GM23338 (cell line): ENCODE measurements around the gene XKR7. TPM values are rescaled to one million over a fixed set of nuclear protein-coding genes. Genes with fewer than 3 reads are reported as not detected.
"Not testable (repeated sequence)": the region's sequence is repeated elsewhere in the genome, so short reads cannot be mapped to it uniquely, and the experiment has no call there.

Experiments
- ATAC-seq: fragments of 200-7000 bp; cut with Tn5 transposase; 3 replicates; pipeline ENCODE4 v1.9.1; 2020
- DNase-seq: peaks from one replicate; pipeline ENCODE4 v3.0.0-alpha.2; 2015; ENCODE audit warnings: low spot score
- H2AFZ ChIP-seq: fragments of 200-600 bp; sonication (generic); 2 replicates; pipeline ENCODE4 v1.8.0; 2016; ENCODE audit warnings: antibody characterized with exemption, mild to moderate bottlenecking, moderate library complexity
- H3F3A ChIP-seq: fragments of 200-600 bp; sonication (generic); replicated peaks from 2 replicates; pipeline ENCODE4 v1.8.0; 2017; ENCODE audit warnings: antibody characterized with exemption, mixed run types, low read depth
- H3K27ac ChIP-seq: fragments of 200-600 bp; sonication (generic); 2 replicates; pipeline ENCODE4 v1.6.1; 2016; ENCODE audit warnings: low read depth
- H3K27me3 ChIP-seq: fragments of 200-600 bp; sonication (generic); 2 replicates; pipeline ENCODE4 v1.8.0; 2016; ENCODE audit warnings: mild to moderate bottlenecking, mixed run types, moderate library complexity; ENCODE audit not compliant: insufficient read depth
- H3K36me3 ChIP-seq: fragments of 200-600 bp; sonication (generic); 2 replicates; pipeline ENCODE4 v1.8.0; 2016; ENCODE audit warnings: mild to moderate bottlenecking; ENCODE audit not compliant: insufficient read depth
- H3K4me1 ChIP-seq: fragments of 200-600 bp; sonication (generic); 2 replicates; pipeline ENCODE4 v1.8.0; 2016; ENCODE audit warnings: mild to moderate bottlenecking, moderate library complexity; ENCODE audit not compliant: insufficient read depth
- H3K4me2 ChIP-seq: fragments of 200-600 bp; sonication (generic); 2 replicates; pipeline ENCODE4 v1.7.1; 2017; ENCODE audit warnings: mixed run types
- H3K4me3 ChIP-seq: fragments of 200-600 bp; sonication (generic); 2 replicates; pipeline ENCODE4 v1.6.1; 2016; ENCODE audit warnings: mixed run types
- H3K79me2 ChIP-seq: fragments of 200-600 bp; sonication (generic); replicated peaks from 2 replicates; pipeline ENCODE4 v1.8.0; 2017; ENCODE audit warnings: mild to moderate bottlenecking; ENCODE audit not compliant: insufficient read depth
- H3K9me2 ChIP-seq: fragments of 200-600 bp; sonication (generic); 2 replicates; pipeline ENCODE4 v1.8.0; 2017; ENCODE audit not compliant: insufficient read depth
- H4K20me1 ChIP-seq: fragments of 200-600 bp; sonication (generic); replicated peaks from 2 replicates; pipeline ENCODE4 v1.8.0; 2017; ENCODE audit warnings: mild to moderate bottlenecking; ENCODE audit not compliant: insufficient read depth
- H3K27ac Mint-ChIP-seq: 2 replicates; pipeline ENCODE4 v1.8.0; 2020; ENCODE audit warnings: inconsistent platforms, mild to moderate bottlenecking, moderate library complexity, mixed read lengths
- H3K27me3 Mint-ChIP-seq: 3 replicates; pipeline ENCODE4 v1.8.0; 2022; ENCODE audit warnings: low read depth, mild to moderate bottlenecking, moderate library complexity, mixed read lengths, inconsistent platforms; ENCODE audit not compliant: insufficient read depth, poor library complexity
- H3K36me3 Mint-ChIP-seq: 3 replicates; pipeline ENCODE4 v1.8.0; 2021; ENCODE audit warnings: low read depth, mild to moderate bottlenecking, inconsistent platforms, moderate library complexity, mixed read lengths
- H3K4me1 Mint-ChIP-seq: 3 replicates; pipeline ENCODE4 v1.8.0; 2020; ENCODE audit warnings: mild to moderate bottlenecking, inconsistent platforms, mixed read lengths
- H3K4me3 Mint-ChIP-seq: 3 replicates; pipeline ENCODE4 v1.8.0; 2021; ENCODE audit warnings: moderate library complexity, mild to moderate bottlenecking, inconsistent platforms, mixed read lengths
- H3K9me3 Mint-ChIP-seq: 3 replicates; pipeline ENCODE4 v1.8.0; 2020; ENCODE audit warnings: moderate library complexity, mild to moderate bottlenecking, inconsistent platforms, mixed read lengths
- CREB1 ChIP-seq: fragments of 250-450 bp; sonication (Bioruptor Pico); IDR thresholded peaks from 2 replicates; pipeline ENCODE4 v1.5.0; 2020; ENCODE audit warnings: low read depth, mild to moderate bottlenecking, moderate library complexity
- EZH2 ChIP-seq: fragments of 200-600 bp; sonication (generic); IDR thresholded peaks from one replicate; pipeline ENCODE4 v1.8.0; 2017; ENCODE audit warnings: antibody characterized with exemption, mild to moderate bottlenecking, low read depth; ENCODE audit not compliant: unreplicated experiment
- EZH2phosphoT487 ChIP-seq: fragments of 200-600 bp; sonication (generic); IDR thresholded peaks from one replicate; pipeline ENCODE4 v1.8.1; 2018; ENCODE audit warnings: antibody characterized with exemption; ENCODE audit not compliant: unreplicated experiment
- NANOG ChIP-seq: IDR thresholded peaks from 2 replicates; pipeline ENCODE4 v1.6.1; 2016; ENCODE audit warnings: antibody characterized with exemption, borderline replicate concordance
- STAT1 ChIP-seq: IDR thresholded peaks from one replicate; pipeline ENCODE4 v1.6.1; 2016; ENCODE audit warnings: antibody characterized with exemption; ENCODE audit not compliant: unreplicated experiment
- ZNF114 ChIP-seq: fragments of 250-450 bp; sonication (Bioruptor Pico); IDR thresholded peaks from 2 replicates; pipeline ENCODE4 v1.5.0; 2020; ENCODE audit warnings: mild to moderate bottlenecking, moderate library complexity
- polyA plus RNA-seq: library from polyadenylated mRNA; unstranded; fragments of >200 nt; fragmentation: Nextera tagmentation; extraction: Ambion mirVana; gene quantifications from 2 replicates; pipeline ENCODE4 v1.2.1, GENCODE V29; 2016
- total RNA-seq: library from RNA; depleted of rRNA; stranded (reverse); fragments of >200 nt; shearing (Covaris generic); gene quantifications from 2 replicates; pipeline ENCODE4 v1.2.3, GENCODE V29; 2014
- TF ChIP-seq, protein P1 (sequence below): IDR thresholded peaks from one replicate; pipeline ENCODE4 v1.6.1; 2018; ENCODE audit warnings: antibody characterized with exemption; ENCODE audit not compliant: unreplicated experiment
- TF ChIP-seq, protein P2 (sequence below): IDR thresholded peaks from 2 replicates; pipeline ENCODE4 v1.6.1; 2016; ENCODE audit warnings: antibody characterized with exemption

XKR7 gene
- total and polyA plus RNA-seq, 2 experiments from 2014 or later = 0.61 to 3.9 TPM

DNA sequence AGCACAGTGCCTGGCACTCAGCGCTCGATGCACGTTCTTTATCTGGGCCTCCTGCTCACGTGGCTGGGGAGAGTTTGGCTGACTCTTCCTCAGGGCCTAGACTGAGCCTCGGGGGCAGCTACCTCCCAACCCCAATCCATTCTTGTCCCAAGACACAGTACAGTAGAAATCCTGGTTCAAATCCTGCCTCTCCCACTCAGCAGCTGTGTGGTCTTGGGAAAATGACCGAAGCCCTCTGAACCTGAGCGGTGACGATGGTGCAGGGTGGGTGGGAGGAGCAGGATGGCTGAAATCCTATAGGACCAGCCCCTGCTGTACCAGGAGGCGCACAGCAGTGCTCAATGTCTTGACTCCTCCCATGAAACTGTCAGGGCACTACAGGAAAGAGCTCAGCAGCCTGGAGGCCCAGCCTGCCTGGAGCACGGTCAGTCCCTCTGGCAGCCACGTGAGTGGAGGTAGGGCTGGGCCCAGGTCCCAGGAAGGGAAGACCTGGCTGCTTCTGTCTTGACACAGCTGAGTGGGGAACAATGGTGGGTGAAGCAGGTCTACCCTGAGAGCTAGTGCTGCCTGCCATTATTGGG is 47.6 kb upstream of the XKR7 start (continued):
- TF ChIP-seq, protein P1, sequence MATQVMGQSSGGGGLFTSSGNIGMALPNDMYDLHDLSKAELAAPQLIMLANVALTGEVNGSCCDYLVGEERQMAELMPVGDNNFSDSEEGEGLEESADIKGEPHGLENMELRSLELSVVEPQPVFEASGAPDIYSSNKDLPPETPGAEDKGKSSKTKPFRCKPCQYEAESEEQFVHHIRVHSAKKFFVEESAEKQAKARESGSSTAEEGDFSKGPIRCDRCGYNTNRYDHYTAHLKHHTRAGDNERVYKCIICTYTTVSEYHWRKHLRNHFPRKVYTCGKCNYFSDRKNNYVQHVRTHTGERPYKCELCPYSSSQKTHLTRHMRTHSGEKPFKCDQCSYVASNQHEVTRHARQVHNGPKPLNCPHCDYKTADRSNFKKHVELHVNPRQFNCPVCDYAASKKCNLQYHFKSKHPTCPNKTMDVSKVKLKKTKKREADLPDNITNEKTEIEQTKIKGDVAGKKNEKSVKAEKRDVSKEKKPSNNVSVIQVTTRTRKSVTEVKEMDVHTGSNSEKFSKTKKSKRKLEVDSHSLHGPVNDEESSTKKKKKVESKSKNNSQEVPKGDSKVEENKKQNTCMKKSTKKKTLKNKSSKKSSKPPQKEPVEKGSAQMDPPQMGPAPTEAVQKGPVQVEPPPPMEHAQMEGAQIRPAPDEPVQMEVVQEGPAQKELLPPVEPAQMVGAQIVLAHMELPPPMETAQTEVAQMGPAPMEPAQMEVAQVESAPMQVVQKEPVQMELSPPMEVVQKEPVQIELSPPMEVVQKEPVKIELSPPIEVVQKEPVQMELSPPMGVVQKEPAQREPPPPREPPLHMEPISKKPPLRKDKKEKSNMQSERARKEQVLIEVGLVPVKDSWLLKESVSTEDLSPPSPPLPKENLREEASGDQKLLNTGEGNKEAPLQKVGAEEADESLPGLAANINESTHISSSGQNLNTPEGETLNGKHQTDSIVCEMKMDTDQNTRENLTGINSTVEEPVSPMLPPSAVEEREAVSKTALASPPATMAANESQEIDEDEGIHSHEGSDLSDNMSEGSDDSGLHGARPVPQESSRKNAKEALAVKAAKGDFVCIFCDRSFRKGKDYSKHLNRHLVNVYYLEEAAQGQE = no peak
- TF ChIP-seq EZH2phosphoT487 = no peak
- TF ChIP-seq EZH2 = no peak
- no peak for TF ChIP-seq ZNF114 (CRISPR knock-in tag)
- no peak for TF ChIP-seq CREB1 (CRISPR knock-in tag)
- no peak for TF ChIP-seq STAT1
- TF ChIP-seq NANOG = no peak

DNA sequence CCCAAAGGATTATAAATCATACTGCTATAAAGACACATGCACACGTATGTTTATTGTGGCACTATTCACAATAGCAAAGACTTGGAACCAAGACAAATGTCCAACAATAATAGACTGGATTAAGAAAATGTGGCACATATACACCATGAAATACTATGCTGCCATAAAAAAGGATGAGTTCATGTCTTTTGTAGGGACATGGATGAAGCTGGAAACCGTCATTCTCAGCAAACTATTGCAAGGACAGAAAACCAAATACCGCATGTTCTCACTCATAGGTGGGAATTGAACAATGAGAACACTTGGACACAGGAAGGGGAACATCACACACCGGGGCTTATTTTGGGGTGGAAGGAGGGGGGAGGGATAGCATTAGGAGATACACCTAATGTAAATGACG is 46.5 kb upstream of the XKR7 start:
- H3K4me1 Mint-ChIP-seq = peaks cover 31% of the 10 kb centered on the region
- not testable (repeated sequence) for DNase-seq, H3K4me2 ChIP-seq, H3F3A ChIP-seq, H3K36me3 ChIP-seq, H4K20me1 ChIP-seq, H2AFZ ChIP-seq, H3K27ac Mint-ChIP-seq, H3K4me3 ChIP-seq, H3K4me3 Mint-ChIP-seq, H3K79me2 ChIP-seq, ATAC-seq, H3K27ac ChIP-seq, H3K27me3 ChIP-seq, H3K9me2 ChIP-seq, H3K36me3 Mint-ChIP-seq
- peaks cover 31% of the 10 kb centered on the region for H3K27me3 Mint-ChIP-seq
- H3K9me3 Mint-ChIP-seq = peaks cover 76% of the 10 kb centered on the region
- H3K4me1 ChIP-seq = peaks cover 14% of the 10 kb centered on the region

DNA sequence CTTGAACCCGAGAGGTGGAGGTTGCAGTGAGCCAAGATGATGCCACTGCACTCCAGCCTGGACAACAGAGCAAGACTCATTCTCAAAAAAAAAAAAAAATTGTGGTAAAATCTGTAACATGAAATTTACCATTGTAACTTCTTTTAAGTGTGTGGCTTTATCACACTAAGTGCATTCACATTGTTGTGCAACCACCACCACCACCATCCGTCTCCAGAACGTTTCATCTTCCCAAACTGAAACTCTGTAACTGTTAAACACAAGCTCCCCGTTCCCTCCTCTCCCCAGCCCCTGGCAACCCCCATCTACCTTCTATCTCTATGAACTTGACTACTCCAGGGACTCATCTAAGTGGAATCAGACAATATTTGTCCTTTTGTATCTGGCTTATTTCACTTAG is 45.8 kb upstream of the XKR7 start:
- no peaks in the 10 kb centered on the region for H3K79me2 ChIP-seq
- TF ChIP-seq, protein P2, sequence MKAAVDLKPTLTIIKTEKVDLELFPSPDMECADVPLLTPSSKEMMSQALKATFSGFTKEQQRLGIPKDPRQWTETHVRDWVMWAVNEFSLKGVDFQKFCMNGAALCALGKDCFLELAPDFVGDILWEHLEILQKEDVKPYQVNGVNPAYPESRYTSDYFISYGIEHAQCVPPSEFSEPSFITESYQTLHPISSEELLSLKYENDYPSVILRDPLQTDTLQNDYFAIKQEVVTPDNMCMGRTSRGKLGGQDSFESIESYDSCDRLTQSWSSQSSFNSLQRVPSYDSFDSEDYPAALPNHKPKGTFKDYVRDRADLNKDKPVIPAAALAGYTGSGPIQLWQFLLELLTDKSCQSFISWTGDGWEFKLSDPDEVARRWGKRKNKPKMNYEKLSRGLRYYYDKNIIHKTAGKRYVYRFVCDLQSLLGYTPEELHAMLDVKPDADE = no peak
- TF ChIP-seq, protein P1 = no peak

More for the DNA sequence above, 45.8 kb upstream of the XKR7 start:
- no peak overlapping the region for H3K4me3 ChIP-seq
- H4K20me1 ChIP-seq = no peaks in the 10 kb centered on the region
- Mint-ChIP-seq H3K4me1 (peaks cover 31% of the 10 kb centered on the region), H3K27me3 (peaks cover 31% of the 10 kb centered on the region), H3K4me3 (no peak overlapping the region), H3K27ac (no peak overlapping the region), H3K36me3 (no peaks in the 10 kb centered on the region; the same call in 2 of the 3 replicates), H3K9me3 (peaks cover 75% of the 10 kb centered on the region)
- H3K36me3 ChIP-seq = no peaks in the 10 kb centered on the region
- no peaks in the 10 kb centered on the region for H3F3A ChIP-seq
- DNase-seq (no peak), ATAC-seq (no peak)
- H3K4me2 ChIP-seq = no peak overlapping the region
- no peaks in the 10 kb centered on the region for H3K27me3 ChIP-seq
- peaks cover 14% of the 10 kb centered on the region for H3K4me1 ChIP-seq
- H2AFZ ChIP-seq = no peak overlapping the region
- H3K27ac ChIP-seq = no peak overlapping the region
- H3K9me2 ChIP-seq = no peaks in the 10 kb centered on the region
